CD14-positive monocyte (primary cell): Measurements from ENCODE around the gene CYTH4. TPM values are rescaled to one million over a fixed set of nuclear protein-coding genes. Genes with fewer than 3 reads are reported as not detected.

Experiments used
- DNase-seq, 3 donors: peaks; one replicate each; pipeline ENCODE4 v3.0.0-alpha.2; 2011 to 2022
- H2AFZ ChIP-seq: 2 replicates; pipeline ENCODE4 v1.6.0; 2012; ENCODE audit warnings: mild to moderate bottlenecking, low read depth, low read length, inconsistent platforms; ENCODE audit not compliant: insufficient read depth, poor library complexity, severe bottlenecking
- H3K27ac ChIP-seq, 2 donors: 1 replicate in 1 of 2; 2 replicates in 1 of 2; pipeline ENCODE4 v1.5.1; 2012 to 2013; ENCODE audit warnings: low read length in 2 of 2, control low read depth in 1 of 2, inconsistent platforms in 1 of 2, low read depth in 1 of 2, mild to moderate bottlenecking in 1 of 2
- H3K27me3 ChIP-seq, 2 donors: one replicate each; pipeline versions ENCODE4 v1.6.0 to v1.6.1; 2011 to 2013; ENCODE audit warnings: low read length in 2 of 2; ENCODE audit not compliant: control insufficient read depth in 2 of 2, insufficient read depth in 2 of 2
- H3K36me3 ChIP-seq, 2 donors: replicated peaks in 1 of 2; 1 replicate in 1 of 2; 2 replicates in 1 of 2; pipeline versions ENCODE4 v1.5.1 to v1.6.1; 2012 to 2013; ENCODE audit warnings: low read length in 2 of 2, control low read depth in 1 of 2, inconsistent platforms in 1 of 2, mild to moderate bottlenecking in 1 of 2; ENCODE audit not compliant: insufficient read depth in 2 of 2, control insufficient read depth in 1 of 2
- H3K4me1 ChIP-seq, 2 donors: 1 replicate in 1 of 2; 2 replicates in 1 of 2; pipeline versions ENCODE4 v1.5.1 to v1.6.1; 2012 to 2013; ENCODE audit warnings: low read length in 2 of 2, control low read depth in 1 of 2, inconsistent platforms in 1 of 2, mild to moderate bottlenecking in 1 of 2, moderate library complexity in 1 of 2; ENCODE audit not compliant: insufficient read depth in 2 of 2, control insufficient read depth in 1 of 2
- H3K4me2 ChIP-seq: replicated peaks from 2 replicates; pipeline ENCODE3; 2012; ENCODE audit warnings: low read length, moderate library complexity, mild to moderate bottlenecking; ENCODE audit not compliant: poor library complexity, severe bottlenecking; ENCODE audit errors: extremely low read depth
- H3K4me3 ChIP-seq, 3 experiments: fragments of 200-600 bp in 1 of 3; sonication (generic) in 1 of 3; replicated peaks in 1 of 3; 1 replicate in 2 of 3; 2 replicates in 1 of 3; pipeline ENCODE4 v1.5.1; 2011 to 2013; ENCODE audit warnings: low read length in 3 of 3, mild to moderate bottlenecking in 3 of 3, control low read depth in 2 of 3, low read depth in 2 of 3, inconsistent platforms in 1 of 3, moderate library complexity in 1 of 3
- H3K79me2 ChIP-seq: 2 replicates; pipeline ENCODE4 v1.6.0; 2012; ENCODE audit warnings: mild to moderate bottlenecking, control low read depth, inconsistent platforms, low read length, moderate library complexity; ENCODE audit not compliant: insufficient read depth
- H3K9ac ChIP-seq: 2 replicates; pipeline ENCODE4 v1.6.0; 2017; ENCODE audit warnings: low read length, mild to moderate bottlenecking; ENCODE audit not compliant: insufficient read depth, poor library complexity, severe bottlenecking
- H3K9me3 ChIP-seq, 2 donors: replicated peaks in 1 of 2; 1 replicate in 1 of 2; 2 replicates in 1 of 2; pipeline versions ENCODE4 v1.5.1 to v1.6.1; 2012 to 2013; ENCODE audit warnings: low read length in 2 of 2, control low read depth in 1 of 2; ENCODE audit not compliant: control insufficient read depth in 1 of 2, insufficient read depth in 1 of 2
- H4K20me1 ChIP-seq: 2 replicates; pipeline ENCODE4 v1.6.0; 2012; ENCODE audit warnings: mild to moderate bottlenecking, low read length, control low read depth, moderate library complexity; ENCODE audit not compliant: insufficient read depth
- H3K27ac Mint-ChIP-seq, 7 donors: one replicate each; pipeline ENCODE4 v1.8.0; 2020; ENCODE audit warnings: mild to moderate bottlenecking in 7 of 7, mixed read lengths in 7 of 7, moderate library complexity in 6 of 7, inconsistent platforms in 2 of 7
- H3K27me3 Mint-ChIP-seq, 3 donors: one replicate each; pipeline ENCODE4 v1.8.0; 2021 to 2022; ENCODE audit warnings: low read depth in 3 of 3, mild to moderate bottlenecking in 3 of 3, mixed read lengths in 3 of 3, moderate library complexity in 3 of 3, inconsistent platforms in 1 of 3
- H3K36me3 Mint-ChIP-seq, 2 donors: one replicate each; pipeline ENCODE4 v1.8.0; 2020; ENCODE audit warnings: mixed read lengths in 2 of 2, inconsistent platforms in 1 of 2, mild to moderate bottlenecking in 1 of 2
- H3K4me1 Mint-ChIP-seq: one replicate; pipeline ENCODE4 v1.8.0; 2020; ENCODE audit warnings: mild to moderate bottlenecking, mixed read lengths
- H3K4me3 Mint-ChIP-seq, 2 donors: one replicate each; pipeline ENCODE4 v1.8.0; 2020; ENCODE audit warnings: mild to moderate bottlenecking in 2 of 2, mixed read lengths in 2 of 2, moderate library complexity in 1 of 2
- H3K9me3 Mint-ChIP-seq, 7 donors: one replicate each; pipeline ENCODE4 v1.8.0; 2020 to 2022; ENCODE audit warnings: mixed read lengths in 7 of 7, mild to moderate bottlenecking in 6 of 7, moderate library complexity in 6 of 7, inconsistent platforms in 2 of 7
- CTCF ChIP-seq: fragments of 200-600 bp; IDR thresholded peaks from one replicate; pipeline ENCODE4 v1.8.0; 2022; ENCODE audit warnings: antibody characterized with exemption, mild to moderate bottlenecking
- WGBS: methylation state at CpG from one replicate; pipeline ENCODE4 v1.1.5; 2013; ENCODE audit warnings: missing lambda C conversion rate; ENCODE audit not compliant: insufficient coverage; 5-methylcytosine and 5-hydroxymethylcytosine counted together
- intact Hi-C, 2 donors: fragments of 100-400 bp; cut with micrococcal nuclease; formaldehyde crosslinking; loops; one replicate each; pipeline versions ENCODE4 v1.15.0 to v1.15.1; 2023
- polyA plus RNA-seq, 3 donors: library from polyadenylated mRNA; depleted of rRNA in 1 of 3; unstranded in 2 of 3; stranded (reverse) in 1 of 3; fragments of 300-500 nt in 2 of 3; fragments of >200 nt in 1 of 3; fragmentation: Illumina TruSeq in 2 of 3; gene quantifications; 1 replicate in 2 of 3; 2 replicates in 1 of 3; pipeline ENCODE4 v1.2.3, GENCODE V29; 2012 to 2021

CYTH4 gene
- polyA plus RNA-seq, 3 donors = 51.0 to 254 (median 70.0) TPM

- H2AFZ ChIP-seq = no peak overlapping the region
- TF ChIP-seq CTCF = no peak
- no peak overlapping the region for H3K9ac ChIP-seq
- intact Hi-C loops = no loop called here
- peaks cover 15 to 25% of the 10 kb centered on the region in 2 donors for H3K4me1 ChIP-seq
- Mint-ChIP-seq H3K4me3 (no peak overlapping the region), H3K27ac (peak overlapping the region in 3 of 7 donors; percentile 25 to 68 (median 40)), H3K27me3 (peaks cover 11 to 21% (median 13%) of the 10 kb centered on the region in 3 donors), H3K36me3 (peaks cover 2 to 4% of the 10 kb centered on the region in 2 donors), H3K4me1 (peaks cover 20% of the 10 kb centered on the region), H3K9me3 (peaks cover 8 to 18% (median 14%) of the 10 kb centered on the region in 7 donors)
- H3K27me3 ChIP-seq = peaks cover 0 to 2% of the 10 kb centered on the region in 2 donors
- peaks cover 13 to 14% of the 10 kb centered on the region in 2 donors for H3K9me3 ChIP-seq
- no peaks in the 10 kb centered on the region for H3K79me2 ChIP-seq
- no peaks in the 10 kb centered on the region for H4K20me1 ChIP-seq
- no peak overlapping the region for H3K4me3 ChIP-seq
- H3K36me3 ChIP-seq = no peaks in the 10 kb centered on the region
- no peak overlapping the region for H3K4me2 ChIP-seq
- 83% methylated on average over 11 of the region's 15 CpGs for WGBS
- no peak for DNase-seq
- no peak overlapping the region for H3K27ac ChIP-seq
Measured at GRCh38 chr22:37260155-37260795, 22.0 kb upstream of the CYTH4 start.

GRCh38 chr22:37260901-37261336 is 21.4 kb upstream of the CYTH4 start:
- Histone ChIP-seq H3K9me3 (peaks cover 13 to 14% of the 10 kb centered on the region in 2 donors), H2AFZ (no peak overlapping the region), H3K79me2 (no peaks in the 10 kb centered on the region), H3K4me1 (peaks cover 15 to 25% of the 10 kb centered on the region in 2 donors), H3K4me3 (no peak overlapping the region), H3K36me3 (no peaks in the 10 kb centered on the region), H3K27ac (no peak overlapping the region), H4K20me1 (no peaks in the 10 kb centered on the region), H3K4me2 (no peak overlapping the region), H3K9ac (no peak overlapping the region), H3K27me3 (peaks cover 0 to 2% of the 10 kb centered on the region in 2 donors)
- peak; percentile 60 to 76 (median 73) for DNase-seq
- H3K27ac Mint-ChIP-seq = peak overlapping the region in 3 of 7 donors; percentile 40 to 48 (median 40)
- H3K9me3 Mint-ChIP-seq = peaks cover 8 to 18% (median 14%) of the 10 kb centered on the region in 7 donors
- intact Hi-C loops = no loop called here
- WGBS = 22% methylated on average over 14 of the region's 14 CpGs
- H3K4me1 Mint-ChIP-seq = peaks cover 20% of the 10 kb centered on the region
- peak; percentile 92 for TF ChIP-seq CTCF
- H3K4me3 Mint-ChIP-seq = peak overlapping the region; percentile 17 to 47
- H3K27me3 Mint-ChIP-seq = peaks cover 11 to 23% (median 11%) of the 10 kb centered on the region in 3 donors
- peaks cover 2 to 4% of the 10 kb centered on the region in 2 donors for H3K36me3 Mint-ChIP-seq
